ENCODE results near the gene DEFB124. TPM values are rescaled to one million over a fixed set of nuclear protein-coding genes. Genes with fewer than 3 reads are reported as not detected.

DEFB124 gene
- total and polyA plus RNA-seq, 2 of the 8 experiments (the other 6 are each of a cell fraction or from before 2014, with no cell fraction given), result not detected

- no peak for DNase-seq (ENCODE audit: low read depth in 1 of 2, low spot score in 2 of 2)
- H2AFZ ChIP-seq (ENCODE audit: low read length), result no peak overlapping the region
- ChIA-PET CTCF (ENCODE audit: partially characterized antibody) (no interaction called here), POLR2A (ENCODE audit: partially characterized antibody) (no interaction called here)
- H3K14ac ChIP-seq (ENCODE audit: insufficient read length), result no peak overlapping the region
- no peak overlapping the region for H4K91ac ChIP-seq (replicated peaks; ENCODE audit: insufficient read length, low read length)
- H3K23ac ChIP-seq (ENCODE audit: insufficient read length), result no peak overlapping the region
- H4K8ac ChIP-seq (ENCODE audit: extremely low read depth, insufficient read depth, low read length), result no peak overlapping the region
- no peak overlapping the region for H2BK15ac ChIP-seq (ENCODE audit: low read length)
- no peak for FAIRE-seq
- H3K79me2 ChIP-seq (ENCODE audit: control insufficient read depth in 1 of 2, insufficient read depth in 2 of 2, low read length in 2 of 2), result no peaks in the 10 kb centered on the region
- H3K9ac ChIP-seq (replicated peaks in 1 of 4; ENCODE audit: extremely low read depth in 1 of 4, low read depth in 3 of 4, low read length in 3 of 4), result no peak overlapping the region
- no peak overlapping the region for H2BK5ac ChIP-seq (ENCODE audit: low read depth, low read length)
- H3K4me2 ChIP-seq (ENCODE audit: insufficient read depth in 1 of 2, low read depth in 2 of 2, low read length in 2 of 2), result no peak overlapping the region
- 87% methylated on average over 2 of the region's 2 CpGs; no CpG with 5 or more reads in 1 of the 2 experiments for WGBS, 2 experiments (ENCODE audit: extremely low coverage in 1 of 2, insufficient coverage in 1 of 2, insufficient read length in 1 of 2, insufficient replicate concordance in 2 of 2, low coverage in 1 of 2, low lambda C conversion rate in 2 of 2, missing lambda C conversion rate in 1 of 2)
- H3K4me3 ChIP-seq (ENCODE audit: extremely low read depth in 1 of 4, insufficient read depth in 2 of 4, low read depth in 3 of 4, low read length in 4 of 4), result no peak overlapping the region
- no peaks in the 10 kb centered on the region for H4K20me1 ChIP-seq (replicated peaks in 1 of 2; ENCODE audit: control insufficient read depth in 1 of 2, insufficient read depth in 2 of 2, low read length in 2 of 2)
- peaks cover 0 to 2% (median 0%) of the 10 kb centered on the region in 4 experiments; a peak in 1 of 8 replicates for H3K36me3 ChIP-seq (ENCODE audit: control insufficient read depth in 2 of 4, insufficient read depth in 4 of 4, low read length in 3 of 4)
- H2BK120ac ChIP-seq (replicated peaks; ENCODE audit: low read depth, low read length), result no peak overlapping the region
- no peak overlapping the region for H3K27ac ChIP-seq (ENCODE audit: low read depth, low read length)
- H2BK12ac ChIP-seq (ENCODE audit: low read depth, low read length), result no peak overlapping the region
- no peak overlapping the region for H2BK20ac ChIP-seq (ENCODE audit: low read length)
- H3K23me2 ChIP-seq (ENCODE audit: low read depth, low read length), result no peaks in the 10 kb centered on the region
- no peaks in the 10 kb centered on the region for H3K4me1 ChIP-seq (replicated peaks in 1 of 4; ENCODE audit: control insufficient read depth in 3 of 4, insufficient read depth in 4 of 4, low read length in 3 of 4)
- no peak overlapping the region for H3K4ac ChIP-seq (replicated peaks; ENCODE audit: insufficient read length, low read depth, low read length)
- no peak overlapping the region for H4K5ac ChIP-seq (ENCODE audit: insufficient read length, low read depth, low read length)
- no peak overlapping the region for H3K18ac ChIP-seq (ENCODE audit: extremely low read depth, low read length)
- no peak overlapping the region for H3K56ac ChIP-seq (replicated peaks; ENCODE audit: insufficient read length, low read depth, low read length)
- H3K79me1 ChIP-seq (ENCODE audit: low read depth, low read length), result no peaks in the 10 kb centered on the region
- no peak overlapping the region for H2AK5ac ChIP-seq (ENCODE audit: low read depth, low read length)
- no peaks in the 10 kb centered on the region for H3K27me3 ChIP-seq (replicated peaks in 1 of 4; ENCODE audit: control insufficient read depth in 3 of 4, extremely low read depth in 1 of 4, insufficient read depth in 3 of 4, low read length in 3 of 4)
- peaks cover 61 to 72% of the 10 kb centered on the region in 2 experiments for H3K9me3 ChIP-seq (ENCODE audit: insufficient read depth in 2 of 2, low read depth in 1 of 2, low read length in 1 of 2)
- TF ChIP-seq, protein P1, sequence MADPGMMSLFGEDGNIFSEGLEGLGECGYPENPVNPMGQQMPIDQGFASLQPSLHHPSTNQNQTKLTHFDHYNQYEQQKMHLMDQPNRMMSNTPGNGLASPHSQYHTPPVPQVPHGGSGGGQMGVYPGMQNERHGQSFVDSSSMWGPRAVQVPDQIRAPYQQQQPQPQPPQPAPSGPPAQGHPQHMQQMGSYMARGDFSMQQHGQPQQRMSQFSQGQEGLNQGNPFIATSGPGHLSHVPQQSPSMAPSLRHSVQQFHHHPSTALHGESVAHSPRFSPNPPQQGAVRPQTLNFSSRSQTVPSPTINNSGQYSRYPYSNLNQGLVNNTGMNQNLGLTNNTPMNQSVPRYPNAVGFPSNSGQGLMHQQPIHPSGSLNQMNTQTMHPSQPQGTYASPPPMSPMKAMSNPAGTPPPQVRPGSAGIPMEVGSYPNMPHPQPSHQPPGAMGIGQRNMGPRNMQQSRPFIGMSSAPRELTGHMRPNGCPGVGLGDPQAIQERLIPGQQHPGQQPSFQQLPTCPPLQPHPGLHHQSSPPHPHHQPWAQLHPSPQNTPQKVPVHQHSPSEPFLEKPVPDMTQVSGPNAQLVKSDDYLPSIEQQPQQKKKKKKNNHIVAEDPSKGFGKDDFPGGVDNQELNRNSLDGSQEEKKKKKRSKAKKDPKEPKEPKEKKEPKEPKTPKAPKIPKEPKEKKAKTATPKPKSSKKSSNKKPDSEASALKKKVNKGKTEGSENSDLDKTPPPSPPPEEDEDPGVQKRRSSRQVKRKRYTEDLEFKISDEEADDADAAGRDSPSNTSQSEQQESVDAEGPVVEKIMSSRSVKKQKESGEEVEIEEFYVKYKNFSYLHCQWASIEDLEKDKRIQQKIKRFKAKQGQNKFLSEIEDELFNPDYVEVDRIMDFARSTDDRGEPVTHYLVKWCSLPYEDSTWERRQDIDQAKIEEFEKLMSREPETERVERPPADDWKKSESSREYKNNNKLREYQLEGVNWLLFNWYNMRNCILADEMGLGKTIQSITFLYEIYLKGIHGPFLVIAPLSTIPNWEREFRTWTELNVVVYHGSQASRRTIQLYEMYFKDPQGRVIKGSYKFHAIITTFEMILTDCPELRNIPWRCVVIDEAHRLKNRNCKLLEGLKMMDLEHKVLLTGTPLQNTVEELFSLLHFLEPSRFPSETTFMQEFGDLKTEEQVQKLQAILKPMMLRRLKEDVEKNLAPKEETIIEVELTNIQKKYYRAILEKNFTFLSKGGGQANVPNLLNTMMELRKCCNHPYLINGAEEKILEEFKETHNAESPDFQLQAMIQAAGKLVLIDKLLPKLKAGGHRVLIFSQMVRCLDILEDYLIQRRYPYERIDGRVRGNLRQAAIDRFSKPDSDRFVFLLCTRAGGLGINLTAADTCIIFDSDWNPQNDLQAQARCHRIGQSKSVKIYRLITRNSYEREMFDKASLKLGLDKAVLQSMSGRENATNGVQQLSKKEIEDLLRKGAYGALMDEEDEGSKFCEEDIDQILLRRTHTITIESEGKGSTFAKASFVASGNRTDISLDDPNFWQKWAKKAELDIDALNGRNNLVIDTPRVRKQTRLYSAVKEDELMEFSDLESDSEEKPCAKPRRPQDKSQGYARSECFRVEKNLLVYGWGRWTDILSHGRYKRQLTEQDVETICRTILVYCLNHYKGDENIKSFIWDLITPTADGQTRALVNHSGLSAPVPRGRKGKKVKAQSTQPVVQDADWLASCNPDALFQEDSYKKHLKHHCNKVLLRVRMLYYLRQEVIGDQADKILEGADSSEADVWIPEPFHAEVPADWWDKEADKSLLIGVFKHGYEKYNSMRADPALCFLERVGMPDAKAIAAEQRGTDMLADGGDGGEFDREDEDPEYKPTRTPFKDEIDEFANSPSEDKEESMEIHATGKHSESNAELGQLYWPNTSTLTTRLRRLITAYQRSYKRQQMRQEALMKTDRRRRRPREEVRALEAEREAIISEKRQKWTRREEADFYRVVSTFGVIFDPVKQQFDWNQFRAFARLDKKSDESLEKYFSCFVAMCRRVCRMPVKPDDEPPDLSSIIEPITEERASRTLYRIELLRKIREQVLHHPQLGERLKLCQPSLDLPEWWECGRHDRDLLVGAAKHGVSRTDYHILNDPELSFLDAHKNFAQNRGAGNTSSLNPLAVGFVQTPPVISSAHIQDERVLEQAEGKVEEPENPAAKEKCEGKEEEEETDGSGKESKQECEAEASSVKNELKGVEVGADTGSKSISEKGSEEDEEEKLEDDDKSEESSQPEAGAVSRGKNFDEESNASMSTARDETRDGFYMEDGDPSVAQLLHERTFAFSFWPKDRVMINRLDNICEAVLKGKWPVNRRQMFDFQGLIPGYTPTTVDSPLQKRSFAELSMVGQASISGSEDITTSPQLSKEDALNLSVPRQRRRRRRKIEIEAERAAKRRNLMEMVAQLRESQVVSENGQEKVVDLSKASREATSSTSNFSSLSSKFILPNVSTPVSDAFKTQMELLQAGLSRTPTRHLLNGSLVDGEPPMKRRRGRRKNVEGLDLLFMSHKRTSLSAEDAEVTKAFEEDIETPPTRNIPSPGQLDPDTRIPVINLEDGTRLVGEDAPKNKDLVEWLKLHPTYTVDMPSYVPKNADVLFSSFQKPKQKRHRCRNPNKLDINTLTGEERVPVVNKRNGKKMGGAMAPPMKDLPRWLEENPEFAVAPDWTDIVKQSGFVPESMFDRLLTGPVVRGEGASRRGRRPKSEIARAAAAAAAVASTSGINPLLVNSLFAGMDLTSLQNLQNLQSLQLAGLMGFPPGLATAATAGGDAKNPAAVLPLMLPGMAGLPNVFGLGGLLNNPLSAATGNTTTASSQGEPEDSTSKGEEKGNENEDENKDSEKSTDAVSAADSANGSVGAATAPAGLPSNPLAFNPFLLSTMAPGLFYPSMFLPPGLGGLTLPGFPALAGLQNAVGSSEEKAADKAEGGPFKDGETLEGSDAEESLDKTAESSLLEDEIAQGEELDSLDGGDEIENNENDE (IDR thresholded peaks at IDR 0.05; ENCODE audit: insufficient replicate concordance, low read length), result no peak
Observed at GRCh38 chr20:31488115-31488514, 13.2 kb upstream of the DEFB124 start.
